ENCODE measurements around the gene HIVEP3.

- TF ChIP-seq CTCF (conservative IDR thresholded peaks at IDR 0.05; ENCODE audit: low read length) (no peak), EZH2phosphoT487 (IDR thresholded peaks at IDR 0.05; ENCODE audit: borderline replicate concordance) (no peak)
Measured at GRCh38 chr1:41518471-41518870, 400.3 kb downstream of the HIVEP3 start.

Measured in Loucy (cell line).